Activated T-cell treated with anti-CD3 and anti-CD28 coated beads, Interleukin-2, amount 50 U/mL, for 4 hours (primary cell): ENCODE data around the gene TRIM17. TPM values are rescaled to one million over a fixed set of nuclear protein-coding genes. Genes with fewer than 3 reads are reported as not detected.

ENCODE experiments used
- ATAC-seq, 2 donors: fragments of 200-7000 bp; cut with Tn5 transposase; one replicate each; pipeline ENCODE4 v1.10.0; 2021
- DNase-seq: peaks from one replicate; pipeline ENCODE4 v3.0.0-alpha.2; 2020
- H3K27me3 Mint-ChIP-seq: one replicate; pipeline ENCODE4 v1.8.0; 2021; ENCODE audit warnings: low read depth, mixed read lengths
- H3K36me3 Mint-ChIP-seq: one replicate; pipeline ENCODE4 v1.8.0; 2022; ENCODE audit warnings: mixed read lengths; ENCODE audit not compliant: insufficient read depth
- H3K4me1 Mint-ChIP-seq: one replicate; pipeline ENCODE4 v1.8.0; 2021; ENCODE audit warnings: low read depth, mixed read lengths
- H3K4me3 Mint-ChIP-seq: one replicate; pipeline ENCODE4 v1.8.0; 2021; ENCODE audit warnings: mild to moderate bottlenecking, moderate library complexity, mixed read lengths
- H3K9me3 Mint-ChIP-seq: one replicate; pipeline ENCODE4 v1.8.0; 2021; ENCODE audit warnings: mixed read lengths
- total RNA-seq, 3 donors: library from RNA; stranded (reverse); gene quantifications; one replicate each; pipeline ENCODE4 v1.2.1, GENCODE V29; 2021

Gene TRIM17
- total RNA-seq, 3 donors from 2014 or later, result 0.57 to 1.1 (median 0.66) TPM

GRCh38 chr1:228361314-228362140 is 55.1 kb downstream of the TRIM17 start:
- Mint-ChIP-seq H3K4me1 (no peaks in the 10 kb centered on the region), H3K27me3 (no peaks in the 10 kb centered on the region), H3K4me3 (no peak overlapping the region), H3K36me3 (no peaks in the 10 kb centered on the region), H3K9me3 (no peaks in the 10 kb centered on the region)
- ATAC-seq (no peak), DNase-seq (no peak)

- H3K4me1 Mint-ChIP-seq, result no peaks in the 10 kb centered on the region
- no peaks in the 10 kb centered on the region for H3K27me3 Mint-ChIP-seq
- DNase-seq, result no peak
- no peaks in the 10 kb centered on the region for H3K36me3 Mint-ChIP-seq
- no peaks in the 10 kb centered on the region for H3K9me3 Mint-ChIP-seq
- no peak for ATAC-seq
- no peak overlapping the region for H3K4me3 Mint-ChIP-seq
Observed at GRCh38 chr1:228360533-228361313, 55.9 kb downstream of the TRIM17 start.

GRCh38 chr1:228359613-228360532 is 56.8 kb downstream of the TRIM17 start:
- ATAC-seq (no peak), DNase-seq (no peak)
- Mint-ChIP-seq H3K36me3 (no peaks in the 10 kb centered on the region), H3K4me1 (no peaks in the 10 kb centered on the region), H3K9me3 (no peaks in the 10 kb centered on the region), H3K27me3 (no peaks in the 10 kb centered on the region), H3K4me3 (no peak overlapping the region)

- no peaks in the 10 kb centered on the region for H3K9me3 Mint-ChIP-seq
- no peaks in the 10 kb centered on the region for H3K4me1 Mint-ChIP-seq
- no peaks in the 10 kb centered on the region for H3K36me3 Mint-ChIP-seq
- no peak for ATAC-seq
- no peak overlapping the region for H3K4me3 Mint-ChIP-seq
- DNase-seq, result no peak
- no peaks in the 10 kb centered on the region for H3K27me3 Mint-ChIP-seq
Observed at GRCh38 chr1:228358764-228359612, 57.7 kb downstream of the TRIM17 start.

- Mint-ChIP-seq H3K9me3 (no peaks in the 10 kb centered on the region), H3K4me3 (no peak overlapping the region), H3K36me3 (no peaks in the 10 kb centered on the region), H3K27me3 (no peaks in the 10 kb centered on the region), H3K4me1 (no peaks in the 10 kb centered on the region)
- ATAC-seq, result no peak
- no peak for DNase-seq
Observed at GRCh38 chr1:228358039-228358763, 58.5 kb downstream of the TRIM17 start.

Other genes starting within 250 kb of the TRIM17 start
- 1 to 10 TPM; 6.3 to 9.3 (median 7.5) TPM for gene OBSCN, start 208.8 kb downstream of the TRIM17 start, total RNA-seq
- 10 to 100 TPM; 43.8 to 47.5 (median 46.6) TPM for gene TRIM11, start 10.0 kb downstream of the TRIM17 start, total RNA-seq
- gene RNF187, start 70.5 kb upstream of the TRIM17 start, total RNA-seq, result 100 to 1,000 TPM in 2 of 3 donors, 10 to 100 TPM in 1; 99.6 to 108 (median 106) TPM